HEK293 (cell line): ENCODE results near the gene ZRANB1.

ENCODE experiments used
- CTCF ChIA-PET: fragments of 350-600 bp; formaldehyde crosslinking; extraction: SDS; loops from one replicate; lab custom pipeline; 2021; ENCODE audit warnings: antibody characterized with exemption; lab: Yijun Ruan, JAX
- POLR2A ChIA-PET: fragments of 300-600 bp; formaldehyde crosslinking; extraction: SDS; loops from one replicate; lab custom pipeline; 2020; ENCODE audit warnings: antibody characterized with exemption, inconsistent platforms; lab: Yijun Ruan, JAX
- H3K27ac ChIP-seq: fragments of 200-500 bp; sonication (Bioruptor generic); 2 replicates; pipeline ENCODE4 v1.5.1; 2014; ENCODE audit warnings: low read depth, low read length, control low read depth, inconsistent platforms; ENCODE audit errors: extremely low read depth
- H3K36me3 ChIP-seq, 2 experiments: fragments of 200-500 bp in 1 of 2; sonication (Bioruptor generic) in 1 of 2; 1 replicate in 1 of 2; 2 replicates in 1 of 2; pipeline ENCODE4 v1.5.1; 2014 to 2017; ENCODE audit warnings: inconsistent platforms in 2 of 2, low read length in 2 of 2; ENCODE audit not compliant: control insufficient read depth in 2 of 2, insufficient read depth in 1 of 2
- H3K4me1 ChIP-seq: fragments of 200-500 bp; sonication (Bioruptor generic); 2 replicates; pipeline ENCODE4 v1.5.1; 2014; ENCODE audit warnings: mild to moderate bottlenecking, low read length, inconsistent platforms; ENCODE audit not compliant: control insufficient read depth, insufficient read depth
- H3K4me3 ChIP-seq: 2 replicates; pipeline ENCODE4 v1.5.1; 2011; ENCODE audit warnings: low read depth, mild to moderate bottlenecking, control low read depth, low read length, moderate library complexity
- H3K9me3 ChIP-seq: fragments of 200-500 bp; sonication (Bioruptor generic); 2 replicates; pipeline ENCODE4 v1.5.1; 2014; ENCODE audit warnings: low read depth, low read length, inconsistent platforms; ENCODE audit not compliant: control insufficient read depth, insufficient read depth
- ATF2 ChIP-seq: fragments of 450-650 bp; formaldehyde crosslinking; IDR thresholded peaks from 2 replicates; pipeline ENCODE4 v1.5.1; 2016; ENCODE audit warnings: missing biosample characterization, missing genetic modification characterization, low read depth
- BCL11A ChIP-seq: fragments of 450-650 bp; formaldehyde crosslinking; IDR thresholded peaks from 2 replicates; pipeline ENCODE4 v1.5.1; 2016; ENCODE audit warnings: low read depth, missing biosample characterization, missing genetic modification characterization
- FEZF1 ChIP-seq: fragments of 450-650 bp; formaldehyde crosslinking; IDR thresholded peaks from 2 replicates; pipeline ENCODE4 v1.5.1; 2016; ENCODE audit warnings: missing biosample characterization, missing genetic modification characterization
- GFI1B ChIP-seq: fragments of 450-650 bp; formaldehyde crosslinking; IDR thresholded peaks from 2 replicates; pipeline ENCODE4 v1.5.1; 2016; ENCODE audit warnings: missing biosample characterization, missing genetic modification characterization
- HOXC10 ChIP-seq: sonication (generic); formaldehyde crosslinking; IDR thresholded peaks from 2 replicates; pipeline ENCODE4 v1.8.1; 2023; ENCODE audit warnings: mild to moderate bottlenecking, missing genetic modification reagents
- PBX3 ChIP-seq: sonication (generic); formaldehyde crosslinking; IDR thresholded peaks from 2 replicates; pipeline ENCODE4 v1.8.1; 2022; ENCODE audit warnings: mild to moderate bottlenecking, moderate library complexity, missing genetic modification reagents
- PRDM1 ChIP-seq: fragments of 450-650 bp; formaldehyde crosslinking; IDR thresholded peaks from 2 replicates; pipeline ENCODE4; 2016; ENCODE audit warnings: missing biosample characterization, missing genetic modification characterization
- SP3 ChIP-seq: fragments of 450-650 bp; formaldehyde crosslinking; IDR thresholded peaks from 2 replicates; pipeline ENCODE4 v1.5.1; 2016; ENCODE audit warnings: missing biosample characterization, missing genetic modification characterization
- SP7 ChIP-seq: fragments of 450-650 bp; formaldehyde crosslinking; IDR thresholded peaks from 2 replicates; pipeline ENCODE4 v1.5.1; 2016; ENCODE audit warnings: missing biosample characterization, missing genetic modification characterization
- ZBTB11 ChIP-seq: fragments of 450-650 bp; formaldehyde crosslinking; conservative IDR thresholded peaks from 2 replicates; pipeline ENCODE4 v1.5.1; 2016; ENCODE audit warnings: low read depth, missing biosample characterization, missing genetic modification characterization
- ZBTB44 ChIP-seq: fragments of 450-650 bp; IDR thresholded peaks from 2 replicates; pipeline ENCODE4 v1.5.1; 2018; ENCODE audit warnings: missing biosample characterization, mild to moderate bottlenecking, missing genetic modification characterization
- ZNF121 ChIP-seq: fragments of 450-650 bp; formaldehyde crosslinking; IDR thresholded peaks from 2 replicates; pipeline ENCODE4 v1.5.1; 2016; ENCODE audit warnings: missing biosample characterization, missing genetic modification characterization
- ZNF157 ChIP-seq: fragments of 450-650 bp; formaldehyde crosslinking; IDR thresholded peaks from 2 replicates; pipeline ENCODE4 v1.5.1; 2016; ENCODE audit warnings: missing biosample characterization, missing genetic modification characterization
- ZNF280C ChIP-seq: fragments of 450-650 bp; formaldehyde crosslinking; IDR thresholded peaks from 2 replicates; pipeline ENCODE4 v1.5.1; 2016; ENCODE audit warnings: missing biosample characterization, missing genetic modification characterization
- ZNF530 ChIP-seq: fragments of 450-650 bp; formaldehyde crosslinking; IDR thresholded peaks from 2 replicates; pipeline ENCODE4 v1.5.1; 2016; ENCODE audit warnings: low read depth, missing biosample characterization, missing genetic modification characterization
- ZNF654 ChIP-seq: fragments of 450-650 bp; formaldehyde crosslinking; IDR thresholded peaks from 2 replicates; pipeline ENCODE4 v1.5.1; 2016; ENCODE audit warnings: low read depth, missing biosample characterization, missing genetic modification characterization
- ZNF670 ChIP-seq: fragments of 450-650 bp; formaldehyde crosslinking; IDR thresholded peaks from 2 replicates; pipeline ENCODE4 v1.5.1; 2016; ENCODE audit warnings: missing biosample characterization, missing genetic modification characterization, low read depth
- ZNF707 ChIP-seq: fragments of 450-650 bp; formaldehyde crosslinking; IDR thresholded peaks from 2 replicates; pipeline ENCODE4 v1.5.1; 2016; ENCODE audit warnings: missing biosample characterization, missing genetic modification characterization
- ZNF747 ChIP-seq: fragments of 450-650 bp; formaldehyde crosslinking; IDR thresholded peaks from 2 replicates; pipeline ENCODE4 v1.5.1; 2016; ENCODE audit warnings: missing biosample characterization, missing genetic modification characterization
- ZSCAN18 ChIP-seq: fragments of 450-650 bp; formaldehyde crosslinking; IDR thresholded peaks from 2 replicates; pipeline ENCODE4 v1.5.1; 2016; ENCODE audit warnings: missing biosample characterization, missing genetic modification characterization
- ZSCAN30 ChIP-seq: fragments of 450-650 bp; IDR thresholded peaks from 2 replicates; pipeline ENCODE4 v1.5.1; 2018; ENCODE audit warnings: missing biosample characterization, mild to moderate bottlenecking, missing genetic modification characterization, moderate library complexity

ZRANB1 gene

GRCh38 chr10:124918906-124919305, 23.0 kb upstream of the ZRANB1 start:
- Histone ChIP-seq H3K36me3 (peaks cover 0 to 4% of the 10 kb centered on the region in 2 experiments; a peak in 2 of 3 replicates), H3K4me3 (no peak overlapping the region), H3K9me3 (no peaks in the 10 kb centered on the region), H3K4me1 (no peaks in the 10 kb centered on the region), H3K27ac (no peak overlapping the region)
- CTCF ChIA-PET: interaction anchor here (0.6 kb wide), 1 partner anchor 24 kb away, joined by 6 read pairs; no protein-coding TSS in a partner anchor
- POLR2A ChIA-PET: interaction anchor here (0.7 to 1.0 kb wide), 2 partner anchors 389 to 1334 kb away, joined by 4 to 6 read pairs; no protein-coding TSS in a partner anchor
- peak; percentile 78 for TF ChIP-seq FEZF1
- no peak for TF ChIP-seq ZNF747 (tag by site-specific recombination)
- TF ChIP-seq ZSCAN18: no peak
- no peak for TF ChIP-seq SP3

GRCh38 chr10:124921261-124921660, 20.7 kb upstream of the ZRANB1 start:
- Histone ChIP-seq H3K4me1 (no peaks in the 10 kb centered on the region), H3K27ac (no peak overlapping the region), H3K9me3 (no peaks in the 10 kb centered on the region), H3K36me3 (peaks cover 0 to 4% of the 10 kb centered on the region in 2 experiments; a peak in 2 of 3 replicates), H3K4me3 (no peak overlapping the region)
- CTCF ChIA-PET: no interaction called here
- no peak for TF ChIP-seq ATF2 (tag by site-specific recombination)
- no peak for TF ChIP-seq HOXC10 (CRISPR knock-in tag)
- POLR2A ChIA-PET: no interaction called here

GRCh38 chr10:124923684-124924083, 18.2 kb upstream of the ZRANB1 start:
- Histone ChIP-seq H3K9me3 (no peaks in the 10 kb centered on the region), H3K4me3 (no peak overlapping the region), H3K4me1 (peaks cover 3% of the 10 kb centered on the region; the same call in 1 of the 2 replicates), H3K27ac (no peak overlapping the region), H3K36me3 (peaks cover 0 to 8% of the 10 kb centered on the region in 2 experiments; a peak in 2 of 3 replicates)
- no peak for TF ChIP-seq ZNF707
- no peak for TF ChIP-seq ZNF157 (tag by site-specific recombination)
- TF ChIP-seq ZNF530: no peak
- TF ChIP-seq ZSCAN30: no peak
- no peak for TF ChIP-seq SP7
- TF ChIP-seq ZNF654 (tag by site-specific recombination): no peak
- no peak for TF ChIP-seq ZNF670
- TF ChIP-seq GFI1B (tag by site-specific recombination): no peak
- no peak for TF ChIP-seq ZNF280C
- TF ChIP-seq ZBTB44 (tag by site-specific recombination): no peak
- TF ChIP-seq ZNF121: peak; percentile 74; the same call in 1 of the 2 replicates
- TF ChIP-seq PRDM1 (tag by site-specific recombination): peak; percentile 43; the same call in 1 of the 2 replicates
- no peak for TF ChIP-seq BCL11A
- no peak for TF ChIP-seq PBX3
- TF ChIP-seq ZBTB11 (tag by site-specific recombination): no peak
- ChIA-PET POLR2A (no interaction called here), CTCF (no interaction called here)
